CD14-positive monocyte (primary cell): ENCODE data around the gene GYS2. TPM values are rescaled to one million over a fixed set of nuclear protein-coding genes. Genes with fewer than 3 reads are reported as not detected.

Experiments
- DNase-seq, 3 donors: peaks; one replicate each; pipeline ENCODE4 v3.0.0-alpha.2; 2011 to 2022
- H2AFZ ChIP-seq: 2 replicates; pipeline ENCODE4 v1.6.0; 2012; ENCODE audit warnings: mild to moderate bottlenecking, low read depth, low read length, inconsistent platforms; ENCODE audit not compliant: insufficient read depth, poor library complexity, severe bottlenecking
- H3K27ac ChIP-seq, 2 donors: 1 replicate in 1 of 2; 2 replicates in 1 of 2; pipeline ENCODE4 v1.5.1; 2012 to 2013; ENCODE audit warnings: low read length in 2 of 2, control low read depth in 1 of 2, inconsistent platforms in 1 of 2, low read depth in 1 of 2, mild to moderate bottlenecking in 1 of 2
- H3K27me3 ChIP-seq, 2 donors: one replicate each; pipeline versions ENCODE4 v1.6.0 to v1.6.1; 2011 to 2013; ENCODE audit warnings: low read length in 2 of 2; ENCODE audit not compliant: control insufficient read depth in 2 of 2, insufficient read depth in 2 of 2
- H3K36me3 ChIP-seq, 2 donors: replicated peaks in 1 of 2; 1 replicate in 1 of 2; 2 replicates in 1 of 2; pipeline versions ENCODE4 v1.5.1 to v1.6.1; 2012 to 2013; ENCODE audit warnings: low read length in 2 of 2, control low read depth in 1 of 2, inconsistent platforms in 1 of 2, mild to moderate bottlenecking in 1 of 2; ENCODE audit not compliant: insufficient read depth in 2 of 2, control insufficient read depth in 1 of 2
- H3K4me1 ChIP-seq, 2 donors: 1 replicate in 1 of 2; 2 replicates in 1 of 2; pipeline versions ENCODE4 v1.5.1 to v1.6.1; 2012 to 2013; ENCODE audit warnings: low read length in 2 of 2, control low read depth in 1 of 2, inconsistent platforms in 1 of 2, mild to moderate bottlenecking in 1 of 2, moderate library complexity in 1 of 2; ENCODE audit not compliant: insufficient read depth in 2 of 2, control insufficient read depth in 1 of 2
- H3K4me2 ChIP-seq: replicated peaks from 2 replicates; pipeline ENCODE3; 2012; ENCODE audit warnings: low read length, moderate library complexity, mild to moderate bottlenecking; ENCODE audit not compliant: poor library complexity, severe bottlenecking; ENCODE audit errors: extremely low read depth
- H3K4me3 ChIP-seq, 3 experiments: fragments of 200-600 bp in 1 of 3; sonication (generic) in 1 of 3; replicated peaks in 1 of 3; 1 replicate in 2 of 3; 2 replicates in 1 of 3; pipeline ENCODE4 v1.5.1; 2011 to 2013; ENCODE audit warnings: low read length in 3 of 3, mild to moderate bottlenecking in 3 of 3, control low read depth in 2 of 3, low read depth in 2 of 3, inconsistent platforms in 1 of 3, moderate library complexity in 1 of 3
- H3K79me2 ChIP-seq: 2 replicates; pipeline ENCODE4 v1.6.0; 2012; ENCODE audit warnings: mild to moderate bottlenecking, control low read depth, inconsistent platforms, low read length, moderate library complexity; ENCODE audit not compliant: insufficient read depth
- H3K9ac ChIP-seq: 2 replicates; pipeline ENCODE4 v1.6.0; 2017; ENCODE audit warnings: low read length, mild to moderate bottlenecking; ENCODE audit not compliant: insufficient read depth, poor library complexity, severe bottlenecking
- H3K9me3 ChIP-seq, 2 donors: replicated peaks in 1 of 2; 1 replicate in 1 of 2; 2 replicates in 1 of 2; pipeline versions ENCODE4 v1.5.1 to v1.6.1; 2012 to 2013; ENCODE audit warnings: low read length in 2 of 2, control low read depth in 1 of 2; ENCODE audit not compliant: control insufficient read depth in 1 of 2, insufficient read depth in 1 of 2
- H4K20me1 ChIP-seq: 2 replicates; pipeline ENCODE4 v1.6.0; 2012; ENCODE audit warnings: mild to moderate bottlenecking, low read length, control low read depth, moderate library complexity; ENCODE audit not compliant: insufficient read depth
- H3K27ac Mint-ChIP-seq, 7 donors: one replicate each; pipeline ENCODE4 v1.8.0; 2020; ENCODE audit warnings: mild to moderate bottlenecking in 7 of 7, mixed read lengths in 7 of 7, moderate library complexity in 6 of 7, inconsistent platforms in 2 of 7
- H3K27me3 Mint-ChIP-seq, 3 donors: one replicate each; pipeline ENCODE4 v1.8.0; 2021 to 2022; ENCODE audit warnings: low read depth in 3 of 3, mild to moderate bottlenecking in 3 of 3, mixed read lengths in 3 of 3, moderate library complexity in 3 of 3, inconsistent platforms in 1 of 3
- H3K36me3 Mint-ChIP-seq, 2 donors: one replicate each; pipeline ENCODE4 v1.8.0; 2020; ENCODE audit warnings: mixed read lengths in 2 of 2, inconsistent platforms in 1 of 2, mild to moderate bottlenecking in 1 of 2
- H3K4me1 Mint-ChIP-seq: one replicate; pipeline ENCODE4 v1.8.0; 2020; ENCODE audit warnings: mild to moderate bottlenecking, mixed read lengths
- H3K4me3 Mint-ChIP-seq, 2 donors: one replicate each; pipeline ENCODE4 v1.8.0; 2020; ENCODE audit warnings: mild to moderate bottlenecking in 2 of 2, mixed read lengths in 2 of 2, moderate library complexity in 1 of 2
- H3K9me3 Mint-ChIP-seq, 7 donors: one replicate each; pipeline ENCODE4 v1.8.0; 2020 to 2022; ENCODE audit warnings: mixed read lengths in 7 of 7, mild to moderate bottlenecking in 6 of 7, moderate library complexity in 6 of 7, inconsistent platforms in 2 of 7
- CTCF ChIP-seq: fragments of 200-600 bp; IDR thresholded peaks from one replicate; pipeline ENCODE4 v1.8.0; 2022; ENCODE audit warnings: antibody characterized with exemption, mild to moderate bottlenecking
- WGBS: methylation state at CpG from one replicate; pipeline ENCODE4 v1.1.5; 2013; ENCODE audit warnings: missing lambda C conversion rate; ENCODE audit not compliant: insufficient coverage; 5-methylcytosine and 5-hydroxymethylcytosine counted together
- intact Hi-C, 2 donors: fragments of 100-400 bp; cut with micrococcal nuclease; formaldehyde crosslinking; loops; one replicate each; pipeline versions ENCODE4 v1.15.0 to v1.15.1; 2023
- polyA plus RNA-seq, 3 donors: library from polyadenylated mRNA; depleted of rRNA in 1 of 3; unstranded in 2 of 3; stranded (reverse) in 1 of 3; fragments of 300-500 nt in 2 of 3; fragments of >200 nt in 1 of 3; fragmentation: Illumina TruSeq in 2 of 3; gene quantifications; 1 replicate in 2 of 3; 2 replicates in 1 of 3; pipeline ENCODE4 v1.2.3, GENCODE V29; 2012 to 2021

Gene GYS2
- polyA plus RNA-seq, 3 donors: not detected

- WGBS: 40% methylated on average over 2 of the region's 2 CpGs
- Histone ChIP-seq H3K79me2 (no peaks in the 10 kb centered on the region), H3K4me3 (no peak overlapping the region), H3K36me3 (no peaks in the 10 kb centered on the region), H3K27me3 (no peaks in the 10 kb centered on the region), H3K27ac (no peak overlapping the region), H2AFZ (no peak overlapping the region), H3K4me1 (no peaks in the 10 kb centered on the region), H4K20me1 (no peaks in the 10 kb centered on the region), H3K9ac (no peak overlapping the region), H3K4me2 (no peak overlapping the region), H3K9me3 (no peaks in the 10 kb centered on the region)
- Mint-ChIP-seq H3K4me3 (no peak overlapping the region), H3K36me3 (no peaks in the 10 kb centered on the region), H3K27ac (no peak overlapping the region), H3K27me3 (no peaks in the 10 kb centered on the region), H3K9me3 (peaks cover 0 to 6% (median under 1%) of the 10 kb centered on the region in 7 donors), H3K4me1 (no peaks in the 10 kb centered on the region)
- no peak for TF ChIP-seq CTCF
- DNase-seq: no peak
- intact Hi-C loops: no loop called here
Measured at GRCh38 chr12:21561158-21561557, 43.5 kb downstream of the GYS2 start.

GRCh38 chr12:21559855-21560569 lies 44.6 kb downstream of the GYS2 start:
- no peaks in the 10 kb centered on the region for H3K79me2 ChIP-seq
- no peak for TF ChIP-seq CTCF
- Mint-ChIP-seq H3K4me3 (no peak overlapping the region), H3K4me1 (no peaks in the 10 kb centered on the region), H3K27me3 (no peaks in the 10 kb centered on the region), H3K36me3 (no peaks in the 10 kb centered on the region), H3K27ac (no peak overlapping the region), H3K9me3 (peaks cover 0 to 6% (median 3%) of the 10 kb centered on the region in 7 donors)
- no CpG with 5 or more reads among the region's 7 CpGs for WGBS
- H2AFZ ChIP-seq: no peak overlapping the region
- no peaks in the 10 kb centered on the region for H3K9me3 ChIP-seq
- H3K9ac ChIP-seq: no peak overlapping the region
- H3K4me3 ChIP-seq: no peak overlapping the region
- H3K4me2 ChIP-seq: no peak overlapping the region
- intact Hi-C loops: no loop called here
- no peak overlapping the region for H3K27ac ChIP-seq
- H3K27me3 ChIP-seq: no peaks in the 10 kb centered on the region
- no peaks in the 10 kb centered on the region for H3K36me3 ChIP-seq
- no peaks in the 10 kb centered on the region for H3K4me1 ChIP-seq
- DNase-seq: no peak
- no peaks in the 10 kb centered on the region for H4K20me1 ChIP-seq
